HepG2 (cell line): ENCODE results near the gene PFAS. TPM values are rescaled to one million over a fixed set of nuclear protein-coding genes. Genes with fewer than 3 reads are reported as not detected.

Source experiments
- ATAC-seq: fragments of 200-7000 bp; cut with Tn5 transposase; 3 replicates; pipeline ENCODE4 v1.9.1; 2020; ENCODE audit warnings: mild to moderate bottlenecking, moderate library complexity
- BruUV-seq: library from RNA; stranded (reverse); fragments of 400-500 nt; replicated peaks from 2 replicates; lab custom pipeline; 2021; lab: Mats Ljungman, UMichigan
- CTCF ChIA-PET: fragments of 300-600 bp; formaldehyde crosslinking; extraction: SDS; loops from one replicate; lab custom pipeline; 2021; ENCODE audit warnings: low total read pairs, inconsistent platforms, low intra/inter-chr PET ratio; lab: Yijun Ruan, JAX
- POLR2A ChIA-PET: fragments of 350-600 bp; sonication (Branson Sonifier 250); formaldehyde crosslinking; loops from one replicate; lab custom pipeline; 2020; ENCODE audit warnings: antibody characterized with exemption, inconsistent platforms; lab: Yijun Ruan, JAX
- DNase-seq: peaks from one replicate; pipeline ENCODE4 v3.0.0-alpha.2; 2015; ENCODE audit warnings: low spot score
- FAIRE-seq: peaks from 3 replicates; lab custom pipeline; 2011; peaks lifted over from hg19 to GRCh38; lab: Jason Lieb, UNC
- H2AFZ ChIP-seq: one replicate; pipeline ENCODE4 v1.6.1; 2011; ENCODE audit warnings: low read length, inconsistent platforms
- H3K27ac ChIP-seq: fragments of 300-600 bp; 3 replicates; pipeline ENCODE4 v1.8.0; 2011; ENCODE audit warnings: mixed run types, mild to moderate bottlenecking, mixed read lengths, low read length, inconsistent platforms; ENCODE audit not compliant: insufficient read depth; ENCODE audit errors: extremely low read length
- H3K27me3 ChIP-seq, 2 experiments: fragments of 200-600 bp in 1 of 2; 2 replicates in 1 of 2; 3 replicates in 1 of 2; pipeline versions ENCODE4 v1.6.0 to v1.8.0; 2011; ENCODE audit warnings: low read length in 2 of 2, mild to moderate bottlenecking in 2 of 2, moderate library complexity in 2 of 2, inconsistent platforms in 1 of 2; ENCODE audit not compliant: insufficient read depth in 2 of 2, control insufficient read depth in 1 of 2
- H3K36me3 ChIP-seq, 2 experiments: fragments of 200-600 bp in 1 of 2; replicated peaks in 1 of 2; 2 replicates in 1 of 2; 3 replicates in 1 of 2; pipeline versions ENCODE4 v1.5.1 to v1.8.0; 2011; ENCODE audit warnings: low read length in 2 of 2, inconsistent platforms in 1 of 2; ENCODE audit not compliant: insufficient read depth in 2 of 2, control insufficient read depth in 1 of 2
- H3K4me1 ChIP-seq: 2 replicates; pipeline ENCODE4 v1.5.1; 2012; ENCODE audit warnings: low read length, inconsistent platforms; ENCODE audit not compliant: insufficient read depth
- H3K4me2 ChIP-seq: 2 replicates; pipeline ENCODE4 v1.6.0; 2011; ENCODE audit warnings: low read depth, low read length, inconsistent platforms
- H3K4me3 ChIP-seq, 3 experiments: fragments of 200-600 bp in 1 of 3; sonication (generic), shearing (Covaris generic) in 1 of 3; replicated peaks in 1 of 3; 2 replicates each; pipeline ENCODE4 v1.5.1; 2011 to 2016; ENCODE audit warnings: low read length in 3 of 3, inconsistent platforms in 2 of 3, low read depth in 2 of 3, mild to moderate bottlenecking in 2 of 3, control low read depth in 1 of 3, mixed read lengths in 1 of 3; ENCODE audit not compliant: insufficient read depth in 1 of 3
- H3K79me2 ChIP-seq: one replicate; pipeline ENCODE4 v1.6.1; 2011; ENCODE audit warnings: low read length, inconsistent platforms; ENCODE audit not compliant: insufficient read depth
- H3K9ac ChIP-seq: 2 replicates; pipeline ENCODE4 v1.6.0; 2011; ENCODE audit warnings: mild to moderate bottlenecking, low read depth, low read length, inconsistent platforms; ENCODE audit not compliant: insufficient read depth
- H3K9me3 ChIP-seq: 2 replicates; pipeline ENCODE4 v1.5.1; 2012; ENCODE audit warnings: mild to moderate bottlenecking, low read length
- H4K20me1 ChIP-seq: 2 replicates; pipeline ENCODE4 v1.6.0; 2011; ENCODE audit warnings: inconsistent platforms, mild to moderate bottlenecking, low read length, moderate library complexity; ENCODE audit not compliant: insufficient read depth
- ARID5B ChIP-seq: IDR thresholded peaks from 2 replicates; pipeline ENCODE4 v1.4.0; 2020; ENCODE audit warnings: mild to moderate bottlenecking, missing genetic modification reagents
- ZNF121 ChIP-seq: sonication (generic); formaldehyde crosslinking; IDR thresholded peaks from 2 replicates; pipeline ENCODE4 v1.5.0; 2020; ENCODE audit warnings: mild to moderate bottlenecking, missing genetic modification reagents
- ZNF260 ChIP-seq: sonication (generic); formaldehyde crosslinking; IDR thresholded peaks from 2 replicates; pipeline ENCODE4 v1.4.0; 2020; ENCODE audit warnings: missing genetic modification reagents, low read depth, mild to moderate bottlenecking, borderline replicate concordance
- ZNF263 ChIP-seq: sonication (generic); formaldehyde crosslinking; IDR thresholded peaks from 2 replicates; pipeline ENCODE4 v1.4.0; 2020; ENCODE audit warnings: missing genetic modification reagents
- ZNF770 ChIP-seq: sonication (generic); formaldehyde crosslinking; IDR thresholded peaks from 2 replicates; pipeline ENCODE4 v1.5.0; 2020; ENCODE audit warnings: mild to moderate bottlenecking, missing genetic modification reagents
- WGBS: methylation state at CpG from one replicate; pipeline ENCODE4 v1.1.6; 2017; ENCODE audit warnings: low lambda C conversion rate; 5-methylcytosine and 5-hydroxymethylcytosine counted together
- in situ Hi-C: cut with HindIII; loops from 2 replicates; pipeline ENCODE4 v1.10.0; 2017; ENCODE audit warnings: low pct_unique_long_range_greater_than_20kb; ENCODE audit not compliant: extremely low pct_ligation_motif_present
- intact Hi-C: fragments of 100-400 bp; cut with micrococcal nuclease; formaldehyde crosslinking; loops from one replicate; pipeline ENCODE4 v1.10.0; 2022; ENCODE audit not compliant: unreplicated experiment
- polyA plus RNA-seq, 8 experiments: library from polyadenylated mRNA; depleted of rRNA in 3 of 8; stranded (reverse) in 7 of 8; unstranded in 1 of 8; fragments of >200 nt; fragmentation: Illumina TruSeq in 4 of 8; extraction: Trizol in 4 of 8; gene quantifications; 2 replicates each; pipeline versions ENCODE4 v1.2.1 to v1.2.3, GENCODE V29; 2011 to 2016; ENCODE audit warnings: low read depth in 4 of 8, missing spikeins in 1 of 8, mixed read lengths in 1 of 8; ENCODE audit not compliant: insufficient read depth in 1 of 8
- total RNA-seq, 5 experiments: library from RNA; depleted of rRNA; stranded (reverse); fragments of >200 nt; fragmentation: Illumina TruSeq; extraction: Trizol; gene quantifications; 2 replicates each; pipeline ENCODE4 v1.2.3, GENCODE V29; 2016; ENCODE audit warnings: low read depth in 1 of 5

Gene PFAS
- total and polyA plus RNA-seq, 2 of the 13 experiments (the other 11 are each of a cell fraction or from before 2014, with no cell fraction given) = 49.4 to 58.2 TPM

GRCh38 chr17:8272421-8272820 is 23.3 kb downstream of the PFAS start:
- Histone ChIP-seq H3K4me2 (no peak overlapping the region), H3K9me3 (no peaks in the 10 kb centered on the region), H2AFZ (no peak overlapping the region), H3K4me3 (no peak overlapping the region), H4K20me1 (no peaks in the 10 kb centered on the region), H3K79me2 (no peaks in the 10 kb centered on the region), H3K36me3 (peaks cover 7 to 15% of the 10 kb centered on the region in 2 experiments; a peak in 4 of 5 replicates), H3K27me3 (no peaks in the 10 kb centered on the region), H3K27ac (peak overlapping the region; percentile 81), H3K4me1 (peaks cover 52% of the 10 kb centered on the region), H3K9ac (no peak overlapping the region)
- peak; percentile 70 for TF ChIP-seq ZNF121
- peak; percentile 69 for TF ChIP-seq ZNF770 (CRISPR knock-in tag)
- TF ChIP-seq ZNF263 (CRISPR knock-in tag) = no peak
- TF ChIP-seq ZNF260 (CRISPR knock-in tag) = no peak
- no peak for TF ChIP-seq ARID5B
- ChIA-PET CTCF (no interaction called here), POLR2A (no interaction called here)
- BruUV-seq = no TSS peak
- DNase-seq (no peak), FAIRE-seq (no peak), ATAC-seq (no peak)
- 100% methylated on average over 1 of the region's 1 CpG for WGBS
- in situ Hi-C loops (no loop called here), intact Hi-C loops (no loop called here)
